Common myeloid progenitor, CD34-positive (primary cell): Measurements from ENCODE around the gene KDM1A.

Source experiments
- CTCF ChIA-PET: fragments of 350-600 bp; sonication (Branson Sonifier 250); formaldehyde crosslinking; loops from one replicate; lab custom pipeline; 2021; ENCODE audit warnings: antibody characterized with exemption; lab: Charles Lee
- POLR2A ChIA-PET: fragments of 350-600 bp; sonication (Branson Sonifier 250); formaldehyde crosslinking; loops from one replicate; lab custom pipeline; 2021; ENCODE audit warnings: antibody characterized with exemption; lab: Charles Lee
- DNase-seq, 3 donors: peaks; one replicate each; pipeline versions ENCODE4 v3.0.0 to v3.0.0-alpha.2; 2013
- H3K27ac ChIP-seq, 2 experiments: 1 replicate in 1 of 2; 2 replicates in 1 of 2; pipeline ENCODE4 v1.7.0; 2013; ENCODE audit warnings: inconsistent platforms in 2 of 2, low read length in 2 of 2, mild to moderate bottlenecking in 2 of 2, low read depth in 1 of 2, moderate library complexity in 1 of 2; ENCODE audit not compliant: severe bottlenecking in 2 of 2, insufficient read depth in 1 of 2, poor library complexity in 1 of 2
- H3K27me3 ChIP-seq, 5 experiments: replicated peaks in 2 of 5; 1 replicate in 3 of 5; 2 replicates in 2 of 5; pipeline versions ENCODE4 v1.6.1 to v1.7.0; 2013; ENCODE audit warnings: low read length in 4 of 5, mild to moderate bottlenecking in 2 of 5, moderate library complexity in 2 of 5, inconsistent platforms in 1 of 5; ENCODE audit not compliant: insufficient read depth in 5 of 5, control insufficient read depth in 4 of 5
- H3K36me3 ChIP-seq, 4 experiments: 1 replicate in 2 of 4; 2 replicates in 2 of 4; pipeline versions ENCODE4 v1.6.1 to v1.7.0; 2013; ENCODE audit warnings: low read length in 3 of 4, control low read depth in 1 of 4, mild to moderate bottlenecking in 1 of 4; ENCODE audit not compliant: control insufficient read depth in 4 of 4, insufficient read depth in 4 of 4
- H3K4me1 ChIP-seq, 4 experiments: 1 replicate in 3 of 4; 2 replicates in 1 of 4; pipeline versions ENCODE4 v1.6.1 to v1.7.1; 2013; ENCODE audit warnings: low read length in 3 of 4, mild to moderate bottlenecking in 3 of 4, control low read depth in 1 of 4, inconsistent platforms in 1 of 4, moderate library complexity in 1 of 4; ENCODE audit not compliant: control insufficient read depth in 4 of 4, insufficient read depth in 4 of 4; ENCODE audit errors: control extremely low read depth in 1 of 4
- H3K4me3 ChIP-seq, 7 experiments: 1 replicate in 4 of 7; 2 replicates in 3 of 7; pipeline versions ENCODE4 v1.5.1 to v1.7.0; 2013; ENCODE audit warnings: mild to moderate bottlenecking in 7 of 7, low read length in 6 of 7, moderate library complexity in 6 of 7, inconsistent platforms in 2 of 7, low read depth in 2 of 7, control low read depth in 1 of 7; ENCODE audit not compliant: insufficient read depth in 4 of 7, control insufficient read depth in 1 of 7; ENCODE audit errors: extremely low read depth in 1 of 7
- H3K9me3 ChIP-seq, 5 experiments: 1 replicate in 4 of 5; 2 replicates in 1 of 5; pipeline versions ENCODE4 v1.6.1 to v1.7.1; 2013; ENCODE audit warnings: low read length in 4 of 5, mild to moderate bottlenecking in 2 of 5, inconsistent platforms in 1 of 5, low read depth in 1 of 5, moderate library complexity in 1 of 5; ENCODE audit not compliant: control insufficient read depth in 4 of 5, insufficient read depth in 2 of 5; ENCODE audit errors: control extremely low read depth in 1 of 5
- WGBS: methylation state at CpG from one replicate; pipeline ENCODE4 v1.1.5; 2013; ENCODE audit not compliant: insufficient coverage; 5-methylcytosine and 5-hydroxymethylcytosine counted together

The KDM1A gene

DNA sequence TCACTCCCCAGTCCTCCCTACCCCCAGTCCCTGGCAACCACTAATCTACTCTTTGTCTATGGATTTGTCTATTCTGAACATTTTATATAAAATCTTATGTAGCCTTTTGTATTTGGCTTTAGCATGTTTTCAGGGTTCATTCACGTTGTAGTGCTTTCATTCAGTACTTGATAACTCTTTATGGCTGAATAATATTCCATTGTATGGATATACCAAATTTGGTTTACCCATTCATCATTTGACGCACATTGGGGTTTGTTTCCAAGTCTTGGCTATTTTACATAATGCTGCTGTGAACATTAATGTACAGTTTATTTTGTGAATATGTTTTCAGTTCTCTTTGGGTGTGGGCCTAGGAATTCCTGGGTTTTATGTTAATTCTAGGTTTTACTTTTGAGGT is 2.6 kb downstream of the KDM1A start:
- POLR2A ChIA-PET = no interaction called here
- Histone ChIP-seq H3K4me3 (peak overlapping the region in 3 of 7 experiments; percentile 11 to 93 (median 34)), H3K27me3 (no peaks in the 10 kb centered on the region), H3K9me3 (peaks cover 0 to 5% (median 4%) of the 10 kb centered on the region in 5 experiments), H3K27ac (no peak overlapping the region), H3K4me1 (peaks cover 8 to 16% (median 10%) of the 10 kb centered on the region in 4 experiments), H3K36me3 (no peaks in the 10 kb centered on the region)
- CTCF ChIA-PET = no interaction called here
- no peak for DNase-seq
- WGBS = 100% methylated on average over 1 of the region's 2 CpGs

GRCh38 chr1:23023174-23023845 is 4.0 kb downstream of the KDM1A start:
- Histone ChIP-seq H3K27ac (no peak overlapping the region), H3K4me1 (peaks cover 8 to 16% (median 10%) of the 10 kb centered on the region in 4 experiments), H3K9me3 (peaks cover 0 to 5% (median 4%) of the 10 kb centered on the region in 5 experiments), H3K27me3 (no peaks in the 10 kb centered on the region), H3K36me3 (no peaks in the 10 kb centered on the region), H3K4me3 (no peak overlapping the region)
- peak in 1 of 3 donors; percentile 21 for DNase-seq
- CTCF ChIA-PET = no interaction called here
- WGBS = 100% methylated on average over 1 of the region's 5 CpGs
- POLR2A ChIA-PET = no interaction called here

DNA sequence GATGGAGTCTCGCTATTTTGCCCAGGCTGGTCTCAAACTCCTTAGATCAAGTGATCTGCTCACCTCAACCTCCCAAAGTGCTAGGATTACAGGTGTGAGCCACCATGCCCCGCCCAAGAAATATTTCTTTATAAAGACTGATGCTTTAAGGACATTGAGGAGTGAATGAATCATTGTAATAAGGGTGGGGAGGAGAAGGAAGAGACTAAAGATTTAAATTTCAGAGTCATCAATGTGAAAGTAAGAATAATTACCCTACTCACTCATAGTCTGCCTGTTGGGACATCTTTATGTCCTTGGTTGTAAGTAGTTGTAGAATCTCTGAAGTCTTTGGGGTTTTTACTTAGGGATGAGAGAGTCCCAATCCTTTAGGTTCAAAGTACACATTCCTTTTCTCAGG is 7.3 kb downstream of the KDM1A start:
- Histone ChIP-seq H3K36me3 (peaks cover 0 to 6% (median 1%) of the 10 kb centered on the region in 4 experiments), H3K4me3 (no peak overlapping the region), H3K4me1 (peaks cover 0 to 10% (median 5%) of the 10 kb centered on the region in 4 experiments), H3K27me3 (no peaks in the 10 kb centered on the region), H3K27ac (no peak overlapping the region), H3K9me3 (peaks cover 0 to 5% (median 4%) of the 10 kb centered on the region in 5 experiments)
- no peak for DNase-seq
- 100% methylated on average over 1 of the region's 2 CpGs for WGBS
- POLR2A ChIA-PET = no interaction called here
- CTCF ChIA-PET = no interaction called here

DNA sequence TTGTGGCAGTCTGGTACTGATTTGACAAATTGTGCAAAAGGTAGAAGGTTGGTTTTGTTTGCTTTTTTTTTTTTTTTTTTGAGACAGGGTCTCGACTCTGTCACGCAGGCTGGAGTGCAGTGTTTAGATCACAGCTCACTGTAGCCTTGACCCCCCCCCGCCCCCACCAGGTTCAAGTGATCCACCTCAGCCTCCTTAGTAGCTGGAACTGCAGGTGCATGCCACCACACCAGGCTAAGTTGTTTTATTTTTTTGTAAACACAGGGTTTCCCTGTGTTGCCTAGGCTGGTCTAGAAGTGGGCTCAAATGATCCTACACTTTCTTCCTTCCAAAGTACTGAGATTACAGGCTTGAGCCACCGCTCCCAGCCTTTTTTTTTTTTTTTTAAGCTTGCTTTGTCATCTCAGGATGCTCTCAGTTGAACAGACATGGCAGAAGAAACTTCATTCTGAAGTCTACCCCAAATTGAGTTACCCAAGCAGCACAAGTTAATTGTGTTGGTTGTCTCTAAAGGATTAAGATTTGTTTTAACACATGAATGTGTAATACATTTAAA is 8.2 kb downstream of the KDM1A start:
- peaks cover 0 to 5% (median 4%) of the 10 kb centered on the region in 5 experiments for H3K9me3 ChIP-seq
- no peak overlapping the region for H3K4me3 ChIP-seq
- H3K27ac ChIP-seq = no peak overlapping the region
- peaks cover 0 to 10% (median 5%) of the 10 kb centered on the region in 4 experiments for H3K4me1 ChIP-seq
- CTCF ChIA-PET = no interaction called here
- peaks cover 0 to 6% (median 3%) of the 10 kb centered on the region in 4 experiments for H3K36me3 ChIP-seq
- WGBS = 100% methylated on average over 2 of the region's 4 CpGs
- DNase-seq = no peak
- no peaks in the 10 kb centered on the region for H3K27me3 ChIP-seq
- POLR2A ChIA-PET = no interaction called here

DNA sequence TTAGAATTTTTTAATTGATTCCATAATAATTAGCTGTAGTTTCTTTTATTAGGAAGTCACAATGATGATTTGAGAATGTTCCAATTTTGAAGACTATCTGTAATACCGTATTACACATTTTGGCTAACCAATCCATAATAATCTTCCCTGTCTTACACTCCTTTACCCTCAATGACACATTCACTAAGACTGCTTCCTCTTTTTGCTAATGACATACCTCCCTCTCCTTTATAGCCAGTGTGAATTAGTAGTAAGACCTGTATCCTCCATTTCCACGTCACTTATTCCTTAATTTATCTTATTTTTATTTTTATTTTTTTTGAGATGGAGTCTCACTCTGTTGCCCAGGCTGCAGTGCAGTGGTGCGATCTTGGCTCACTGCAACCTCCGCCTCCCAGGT is 10.1 kb downstream of the KDM1A start:
- peaks cover 0 to 8% (median 3%) of the 10 kb centered on the region in 4 experiments for H3K36me3 ChIP-seq
- peaks cover 0 to 10% (median 5%) of the 10 kb centered on the region in 4 experiments for H3K4me1 ChIP-seq
- no peaks in the 10 kb centered on the region for H3K27me3 ChIP-seq
- H3K9me3 ChIP-seq = no peaks in the 10 kb centered on the region
- ChIA-PET CTCF (interaction anchor here (1.0 kb wide), 1 partner anchor 9 kb away, joined by 4 read pairs; no protein-coding TSS in a partner anchor), POLR2A (no interaction called here)
- DNase-seq = peak; percentile 18 to 72 (median 63)
- no peak overlapping the region for H3K27ac ChIP-seq
- H3K4me3 ChIP-seq = no peak overlapping the region
- WGBS = no CpG with 5 or more reads among the region's 4 CpGs

DNA sequence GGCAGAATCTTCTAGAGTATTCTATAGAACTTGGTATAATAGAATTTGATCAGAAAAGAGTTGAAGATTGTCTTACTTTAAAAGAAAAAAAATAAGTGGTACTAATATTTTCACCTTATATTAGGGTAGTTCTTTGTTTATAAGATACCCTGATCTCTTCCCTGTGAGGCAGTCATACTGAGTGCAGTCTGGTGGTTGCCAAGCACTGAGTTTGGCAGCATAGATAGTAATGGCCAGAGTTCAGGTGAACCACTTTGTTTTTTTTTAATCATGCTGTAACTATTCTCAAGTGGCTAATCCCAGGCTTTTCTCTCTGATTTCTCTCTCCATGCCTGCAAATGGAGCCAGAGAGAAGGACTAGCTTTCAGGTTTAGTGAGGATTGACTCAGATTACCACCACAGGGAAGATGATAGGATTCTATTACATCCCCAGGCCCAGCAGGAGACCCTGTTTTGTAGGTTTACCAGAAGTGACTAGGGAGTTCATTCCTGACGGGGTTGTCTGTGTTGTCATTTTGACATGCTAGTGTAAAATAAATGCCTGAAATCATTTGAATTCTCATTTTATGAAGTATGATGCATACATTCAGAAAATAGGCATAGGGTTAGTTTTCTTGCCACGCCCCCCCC is 16.7 kb downstream of the KDM1A start:
- POLR2A ChIA-PET = no interaction called here

More for the DNA sequence above, 16.7 kb downstream of the KDM1A start:
- H3K36me3 ChIP-seq = peaks cover 7 to 14% (median 8%) of the 10 kb centered on the region in 4 experiments
- H3K27ac ChIP-seq = no peak overlapping the region
- no peaks in the 10 kb centered on the region for H3K9me3 ChIP-seq
- WGBS = no CpG with 5 or more reads among the region's 2 CpGs
- DNase-seq = no peak
- H3K27me3 ChIP-seq = no peaks in the 10 kb centered on the region
- CTCF ChIA-PET = interaction anchor here (0.9 kb wide), 1 partner anchor 15 kb away, joined by 3 read pairs; no protein-coding TSS in a partner anchor
- H3K4me1 ChIP-seq = no peaks in the 10 kb centered on the region
- no peak overlapping the region for H3K4me3 ChIP-seq
